ENCODE results near the gene OR1L4. TPM values are rescaled to one million over a fixed set of nuclear protein-coding genes. Genes with fewer than 3 reads are reported as not detected.

The OR1L4 gene, protein sequence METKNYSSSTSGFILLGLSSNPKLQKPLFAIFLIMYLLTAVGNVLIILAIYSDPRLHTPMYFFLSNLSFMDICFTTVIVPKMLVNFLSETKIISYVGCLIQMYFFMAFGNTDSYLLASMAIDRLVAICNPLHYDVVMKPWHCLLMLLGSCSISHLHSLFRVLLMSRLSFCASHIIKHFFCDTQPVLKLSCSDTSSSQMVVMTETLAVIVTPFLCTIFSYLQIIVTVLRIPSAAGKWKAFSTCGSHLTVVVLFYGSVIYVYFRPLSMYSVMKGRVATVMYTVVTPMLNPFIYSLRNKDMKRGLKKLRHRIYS
- not detected in 2 replicates for total RNA-seq

DNA sequence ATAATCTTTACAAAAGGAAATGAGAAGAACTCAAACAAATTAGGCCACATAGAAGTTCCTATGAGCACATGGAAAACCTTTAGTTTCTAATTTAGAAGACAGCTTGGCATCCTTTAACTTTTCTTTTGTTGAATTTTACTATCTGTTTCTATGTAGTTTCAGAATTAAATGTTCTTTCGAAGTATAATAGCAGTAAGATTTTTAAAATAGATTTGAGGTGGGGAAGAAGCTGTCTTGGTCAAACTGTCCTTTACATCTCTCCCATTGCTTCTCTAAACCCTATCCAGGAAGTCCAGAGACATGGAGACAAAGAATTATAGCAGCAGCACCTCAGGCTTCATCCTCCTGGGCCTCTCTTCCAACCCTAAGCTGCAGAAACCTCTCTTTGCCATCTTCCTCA, at the start of gene OR1L4:
TSS of gene OR1L4 (plus strand) at position 301 of the 400 bp plus-strand sequence. CDS start at position 301, 0 bp downstream.
- no peak for DNase-seq (ENCODE audit: low spot score)
- H3K9me3 Mint-ChIP-seq, result peaks cover 45% of the 10 kb centered on the region
- H3K36me3 Mint-ChIP-seq (ENCODE audit: low read depth), result peaks cover 1% of the 10 kb centered on the region
- H3K4me3 Mint-ChIP-seq, result no peak within 1 kb of the TSS
- H3K4me1 Mint-ChIP-seq (ENCODE audit: low read depth), result no peaks in the 10 kb centered on the region
- no peak within 1 kb of the TSS for H3K27ac Mint-ChIP-seq
- intact Hi-C loops (cut with micrococcal nuclease), result loop anchor here (1.0 kb wide), 1 partner anchor 27 kb away; no protein-coding TSS in a partner anchor
- H3K27me3 Mint-ChIP-seq (ENCODE audit: insufficient read depth), result peaks cover 2% of the 10 kb centered on the region

DNA sequence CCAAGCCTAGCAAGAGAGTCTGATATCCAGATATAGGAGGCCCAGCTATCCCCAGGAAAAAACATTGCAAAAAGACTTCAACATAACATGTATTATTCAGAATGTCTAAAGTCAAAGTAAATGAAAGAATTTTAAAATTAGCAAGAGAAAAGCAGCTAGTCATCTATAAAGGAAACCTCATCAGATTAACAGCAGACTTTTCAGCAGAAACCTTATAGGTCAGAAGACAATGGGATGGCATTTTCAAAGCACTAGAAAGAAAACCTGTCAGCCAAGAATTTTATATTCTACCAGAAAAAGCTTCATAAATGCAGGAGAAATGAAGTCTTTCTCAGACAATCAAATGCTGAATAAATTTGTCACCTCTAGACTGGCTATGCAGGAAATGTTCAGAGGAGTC, 38.9 kb upstream of the OR1L4 start:
- H3K4me1 Mint-ChIP-seq (ENCODE audit: low read depth), result no peaks in the 10 kb centered on the region

DNA sequence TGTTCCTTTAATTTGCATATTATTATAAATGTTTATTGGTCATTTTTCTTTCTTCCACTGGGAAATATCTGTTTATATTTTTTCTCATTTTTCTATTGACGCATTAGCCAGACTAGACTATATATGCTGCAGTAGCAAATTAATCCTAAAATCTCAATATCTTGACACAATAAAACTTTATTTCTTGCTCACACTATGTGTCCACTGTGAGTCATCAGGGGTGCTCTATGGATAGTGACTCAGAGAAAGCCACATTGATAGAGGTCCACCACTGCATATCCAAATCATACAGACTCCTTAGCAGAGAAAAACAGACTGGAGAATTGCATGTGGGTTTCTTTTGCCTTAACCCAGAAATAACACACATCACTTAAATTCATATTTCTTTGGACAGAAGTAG, 28.1 kb upstream of the OR1L4 start:
- intact Hi-C loops (cut with micrococcal nuclease), result no loop called here
- no peaks in the 10 kb centered on the region for H3K36me3 Mint-ChIP-seq (ENCODE audit: low read depth)
- H3K4me1 Mint-ChIP-seq (ENCODE audit: low read depth), result no peaks in the 10 kb centered on the region
- H3K27me3 Mint-ChIP-seq (ENCODE audit: insufficient read depth), result no peaks in the 10 kb centered on the region
- H3K9me3 Mint-ChIP-seq, result peaks cover 4% of the 10 kb centered on the region
- no peak overlapping the region for H3K4me3 Mint-ChIP-seq
- no peak overlapping the region for H3K27ac Mint-ChIP-seq
- DNase-seq (ENCODE audit: low spot score), result no peak

More for the DNA sequence above, 38.9 kb upstream of the OR1L4 start:
- Mint-ChIP-seq H3K4me3 (no peak overlapping the region), H3K27me3 (ENCODE audit: insufficient read depth) (no peaks in the 10 kb centered on the region), H3K9me3 (peaks cover 21% of the 10 kb centered on the region), H3K36me3 (ENCODE audit: low read depth) (no peaks in the 10 kb centered on the region), H3K27ac (no peak overlapping the region)
- no peak for DNase-seq (ENCODE audit: low spot score)
- intact Hi-C loops (cut with micrococcal nuclease), result no loop called here

DNA sequence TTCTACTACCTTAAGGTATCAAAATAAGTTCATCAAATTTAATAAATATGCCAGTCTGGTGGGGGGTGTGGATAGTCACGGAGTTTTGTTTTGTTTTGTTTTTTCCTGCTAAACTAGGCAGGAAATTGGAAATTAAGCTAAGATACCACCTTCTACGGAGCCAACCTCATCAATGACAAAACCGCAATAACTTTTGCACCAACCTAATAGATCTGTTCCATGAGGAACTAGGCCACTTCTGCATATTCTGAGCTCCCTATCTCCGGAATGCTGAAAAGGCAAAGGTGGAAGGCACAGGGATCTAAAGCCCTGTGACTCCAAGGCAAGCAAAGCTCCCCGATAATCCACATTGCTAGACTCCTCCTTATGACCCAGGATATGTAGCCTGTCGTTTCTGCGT, 5.8 kb upstream of the OR1L4 start:
- peaks cover 28% of the 10 kb centered on the region for H3K9me3 Mint-ChIP-seq
- H3K27ac Mint-ChIP-seq, result no peak overlapping the region
- no peak overlapping the region for H3K4me3 Mint-ChIP-seq
- intact Hi-C loops (cut with micrococcal nuclease), result no loop called here
- H3K36me3 Mint-ChIP-seq (ENCODE audit: low read depth), result no peaks in the 10 kb centered on the region
- no peaks in the 10 kb centered on the region for H3K4me1 Mint-ChIP-seq (ENCODE audit: low read depth)
- no peak for DNase-seq (ENCODE audit: low spot score)
- no peaks in the 10 kb centered on the region for H3K27me3 Mint-ChIP-seq (ENCODE audit: insufficient read depth)

DNA sequence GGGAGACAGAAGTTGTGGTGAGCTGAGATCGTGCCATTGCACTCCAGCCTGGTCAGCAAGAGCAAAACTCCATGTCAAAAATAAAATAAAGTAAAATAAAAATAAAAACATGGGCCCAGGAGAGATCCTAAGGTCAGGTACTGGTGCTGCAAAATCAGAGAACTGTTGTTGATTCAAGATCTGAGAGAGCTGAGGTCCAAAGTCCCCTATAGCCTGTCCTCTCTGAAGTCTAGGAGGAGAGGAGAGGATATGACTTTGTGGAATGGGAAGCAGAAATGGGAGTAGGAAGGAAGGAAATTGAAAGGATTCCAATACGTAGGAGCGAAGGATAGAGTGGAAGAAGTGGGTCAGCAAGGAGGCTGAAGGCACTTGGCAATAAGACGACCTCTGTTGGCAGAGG, 4.6 kb upstream of the OR1L4 start:
- H3K4me3 Mint-ChIP-seq, result no peak overlapping the region
- peaks cover 2% of the 10 kb centered on the region for H3K27me3 Mint-ChIP-seq (ENCODE audit: insufficient read depth)
- intact Hi-C loops (cut with micrococcal nuclease), result no loop called here
- H3K36me3 Mint-ChIP-seq (ENCODE audit: low read depth), result peaks cover 1% of the 10 kb centered on the region
- H3K9me3 Mint-ChIP-seq, result peaks cover 38% of the 10 kb centered on the region
- H3K4me1 Mint-ChIP-seq (ENCODE audit: low read depth), result no peaks in the 10 kb centered on the region
- DNase-seq (ENCODE audit: low spot score), result no peak
- H3K27ac Mint-ChIP-seq, result no peak overlapping the region

DNA sequence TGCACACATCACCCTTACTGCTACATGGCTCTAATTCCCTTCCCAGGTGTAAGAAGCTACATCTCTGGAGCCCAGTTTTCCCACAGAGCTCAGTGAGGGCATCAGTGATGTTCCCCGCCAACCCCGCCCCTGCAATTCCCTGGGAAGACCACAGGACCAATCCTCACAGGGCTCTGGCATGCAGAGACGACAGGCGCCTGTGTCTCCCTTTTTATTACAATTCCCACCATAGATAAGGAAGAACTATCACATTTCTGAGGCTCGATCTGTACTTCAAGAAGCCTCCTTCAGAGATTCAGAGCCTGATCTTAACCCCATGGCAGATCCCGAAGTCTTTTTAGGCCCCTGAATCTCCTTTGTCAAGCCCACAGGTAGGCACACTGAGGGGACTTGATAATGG, 18.2 kb downstream of the OR1L4 start, which contains the start of gene OR1L6:
TSS of gene OR1L6 (plus strand) at position 301 of the 400 bp plus-strand sequence. CDS start 7,545 bp downstream, outside the sequence.
- Mint-ChIP-seq H3K36me3 (ENCODE audit: low read depth) (no peaks in the 10 kb centered on the region), H3K4me3 (no peak within 1 kb of the TSS), H3K4me1 (ENCODE audit: low read depth) (no peaks in the 10 kb centered on the region), H3K27ac (no peak within 1 kb of the TSS), H3K9me3 (peaks cover 11% of the 10 kb centered on the region), H3K27me3 (ENCODE audit: insufficient read depth) (no peaks in the 10 kb centered on the region)
- DNase-seq (ENCODE audit: low spot score), result no peak
- intact Hi-C loops (cut with micrococcal nuclease), result no loop called here

DNA sequence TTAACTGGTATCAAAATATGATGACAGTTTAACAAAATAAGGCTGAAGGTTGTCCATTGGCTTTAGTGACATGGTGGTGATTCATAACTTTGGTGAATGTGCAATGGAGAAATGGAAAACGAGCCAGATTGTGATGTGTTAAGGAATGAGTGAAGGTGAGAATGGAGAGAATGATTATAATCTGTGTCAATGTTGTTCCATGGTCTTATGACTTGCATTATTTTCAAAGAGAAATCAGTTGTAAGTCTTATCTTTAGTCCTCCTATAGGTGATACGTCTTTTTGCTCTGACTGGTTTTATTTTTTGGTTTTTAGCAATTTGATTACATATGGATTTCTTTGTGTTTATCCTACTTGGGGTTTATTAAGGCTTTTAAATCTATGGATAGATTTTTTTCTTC, 31.0 kb downstream of the OR1L4 start:
- Mint-ChIP-seq H3K27ac (no peak overlapping the region), H3K4me3 (no peak overlapping the region), H3K9me3 (peaks cover 18% of the 10 kb centered on the region), H3K27me3 (ENCODE audit: insufficient read depth) (no peaks in the 10 kb centered on the region), H3K4me1 (ENCODE audit: low read depth) (no peaks in the 10 kb centered on the region), H3K36me3 (ENCODE audit: low read depth) (no peaks in the 10 kb centered on the region)
- no peak for DNase-seq (ENCODE audit: low spot score)
- intact Hi-C loops (cut with micrococcal nuclease), result no loop called here

DNA sequence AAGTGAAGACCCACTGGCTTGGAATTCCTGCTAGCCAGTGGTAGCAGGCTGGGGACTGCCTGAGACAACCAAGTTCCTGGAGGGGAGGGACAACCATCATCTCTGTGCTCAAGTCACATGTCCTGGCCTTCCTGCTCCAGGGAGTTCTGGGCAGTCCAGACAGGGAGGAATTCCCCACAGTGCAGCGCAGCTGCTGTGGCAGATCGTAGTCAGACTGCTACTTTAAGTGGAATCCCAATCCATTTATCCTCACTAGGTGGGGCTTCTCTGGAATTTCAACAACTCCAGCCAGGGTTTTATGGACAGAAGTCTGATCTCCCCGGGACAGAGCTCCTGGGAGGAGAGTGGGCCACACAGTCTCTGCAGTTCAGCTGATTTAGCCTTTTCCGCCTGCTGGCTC, 44.0 kb downstream of the OR1L4 start:
- no peak overlapping the region for H3K4me3 Mint-ChIP-seq
- H3K27ac Mint-ChIP-seq, result no peak overlapping the region
- no peaks in the 10 kb centered on the region for H3K4me1 Mint-ChIP-seq (ENCODE audit: low read depth)
- DNase-seq (ENCODE audit: low spot score), result no peak
- peaks cover 34% of the 10 kb centered on the region for H3K9me3 Mint-ChIP-seq
- peaks cover 2% of the 10 kb centered on the region for H3K27me3 Mint-ChIP-seq (ENCODE audit: insufficient read depth)
- intact Hi-C loops (cut with micrococcal nuclease), result no loop called here
- H3K36me3 Mint-ChIP-seq (ENCODE audit: low read depth), result no peaks in the 10 kb centered on the region

Other genes with a start within 250 kb of the OR1L4 start
- not detected in 2 replicates for gene OR1J1, start 246.1 kb upstream of the OR1L4 start, total RNA-seq
- not detected in 2 replicates for gene OR1J2, start 213.2 kb upstream of the OR1L4 start, total RNA-seq
- gene OR1J4, start 204.8 kb upstream of the OR1L4 start, total RNA-seq, result not detected in 2 replicates
- gene OR1N1, start 196.7 kb upstream of the OR1L4 start, total RNA-seq, result not detected in 2 replicates
- gene OR1N2, start 170.9 kb upstream of the OR1L4 start, total RNA-seq, result not detected in 2 replicates
- gene OR1L8, start 140.6 kb upstream of the OR1L4 start, total RNA-seq, result not detected in 2 replicates
- not detected in 2 replicates for gene OR1Q1, start 109.3 kb upstream of the OR1L4 start, total RNA-seq
- gene OR1B1, start 66.4 kb upstream of the OR1L4 start, total RNA-seq, result not detected in 2 replicates
- gene OR1L1, start 62.3 kb upstream of the OR1L4 start, total RNA-seq, result not detected in 2 replicates
- gene OR1L3, start 48.9 kb upstream of the OR1L4 start, total RNA-seq, result not detected in 2 replicates
- not detected in 2 replicates for gene OR1L6, start 18.3 kb downstream of the OR1L4 start, total RNA-seq
- gene OR5C1, start 64.9 kb downstream of the OR1L4 start, total RNA-seq, result not detected in 2 replicates
- gene OR1K1, start 76.1 kb downstream of the OR1L4 start, total RNA-seq, result not detected in 2 replicates
- 19.3 and 20.4 TPM in 2 replicates for gene PDCL, start 104.6 kb downstream of the OR1L4 start, total RNA-seq
- gene RC3H2, start 181.4 kb downstream of the OR1L4 start, total RNA-seq, result 39.8 and 49.3 TPM in 2 replicates
- 12.1 and 12.6 TPM in 2 replicates for gene ZBTB6, start 189.3 kb downstream of the OR1L4 start, total RNA-seq
- gene ZBTB26, start 207.5 kb downstream of the OR1L4 start, total RNA-seq, result 8.3 and 9.9 TPM in 2 replicates
- gene RABGAP1, start 217.0 kb downstream of the OR1L4 start, total RNA-seq, result 26.6 and 30.2 TPM in 2 replicates

Measured in activated T-helper 1 cell treated with anti-CD3 and anti-CD28 coated beads, Interleukin-12 subunit alpha, Interleukin-12 subunit beta, Interleukin-2, Interleukin-4 antibody, amounts not matched to agents 30 ng/mL and 10 ng/mL and 1 ng/mL, durations not matched to agents 14 hours and 24 hours and 36 hours (primary cell).